Activated CD8-positive, alpha-beta memory T cell treated with anti-CD3 and anti-CD28 coated beads, Interleukin-2, amount 50 U/mL, for 4 hours (primary cell): ENCODE results near the gene TRAF1.
"Not testable (repeated sequence)": the region's sequence is repeated elsewhere in the genome, so short reads cannot be mapped to it uniquely, and the experiment has no call there.

Experiments used
- DNase-seq: peaks from one replicate; pipeline ENCODE4 v3.0.0-alpha.2; 2020

The TRAF1 gene

GRCh38 chr9:120926397-120926928, at the start of gene TRAF1:
Gene TRAF1 (minus strand): TSS chr9:120926796. CDS start chr9:120926075, 721 bp downstream.
- no peak for DNase-seq

GRCh38 chr9:120974921-120975320, 48.3 kb upstream of the TRAF1 start:
- no peak for DNase-seq

GRCh38 chr9:120974181-120974580, 47.6 kb upstream of the TRAF1 start:
- no peak for DNase-seq

GRCh38 chr9:120971938-120972337, 45.3 kb upstream of the TRAF1 start:
- DNase-seq, result no peak

- DNase-seq, result not testable (repeated sequence)
Measured at GRCh38 chr9:120971471-120971870, 44.9 kb upstream of the TRAF1 start.

- no peak for DNase-seq
Measured at GRCh38 chr9:120970244-120970643, 43.6 kb upstream of the TRAF1 start.

- DNase-seq, result no peak
Measured at GRCh38 chr9:120966013-120966369, 39.4 kb upstream of the TRAF1 start.

- no peak for DNase-seq
Measured at GRCh38 chr9:120965344-120966012, 38.9 kb upstream of the TRAF1 start.

GRCh38 chr9:120961936-120962335, 35.3 kb upstream of the TRAF1 start:
- DNase-seq, result no peak

- DNase-seq, result no peak
Measured at GRCh38 chr9:120960001-120960400, 33.4 kb upstream of the TRAF1 start.

GRCh38 chr9:120956862-120957261, 30.3 kb upstream of the TRAF1 start:
- DNase-seq, result no peak

GRCh38 chr9:120951960-120952618, 25.5 kb upstream of the TRAF1 start:
- no peak for DNase-seq

- no peak for DNase-seq
Measured at GRCh38 chr9:120950421-120951388, 24.1 kb upstream of the TRAF1 start.

- DNase-seq, result no peak
Measured at GRCh38 chr9:120949290-120949689, 22.7 kb upstream of the TRAF1 start.

- no peak for DNase-seq
Measured at GRCh38 chr9:120948824-120949223, 22.2 kb upstream of the TRAF1 start.

- DNase-seq, result no peak
Measured at GRCh38 chr9:120947222-120947621, 20.6 kb upstream of the TRAF1 start.

GRCh38 chr9:120946259-120946658, 19.7 kb upstream of the TRAF1 start:
- DNase-seq, result no peak

- DNase-seq, result no peak
Measured at GRCh38 chr9:120944948-120945347, 18.4 kb upstream of the TRAF1 start.

GRCh38 chr9:120944434-120944843, 17.8 kb upstream of the TRAF1 start:
- no peak for DNase-seq

- DNase-seq, result no peak
Measured at GRCh38 chr9:120942186-120943001, 15.8 kb upstream of the TRAF1 start.

- DNase-seq, result no peak
Measured at GRCh38 chr9:120941046-120941770, 14.6 kb upstream of the TRAF1 start.

GRCh38 chr9:120940573-120940972, 14.0 kb upstream of the TRAF1 start:
- no peak for DNase-seq
